ENCODE data around the gene DAND5.

DAND5 gene

GRCh38 chr19:12995596-12996405, 26.4 kb downstream of the DAND5 start:
- no peak for DNase-seq

DNA sequence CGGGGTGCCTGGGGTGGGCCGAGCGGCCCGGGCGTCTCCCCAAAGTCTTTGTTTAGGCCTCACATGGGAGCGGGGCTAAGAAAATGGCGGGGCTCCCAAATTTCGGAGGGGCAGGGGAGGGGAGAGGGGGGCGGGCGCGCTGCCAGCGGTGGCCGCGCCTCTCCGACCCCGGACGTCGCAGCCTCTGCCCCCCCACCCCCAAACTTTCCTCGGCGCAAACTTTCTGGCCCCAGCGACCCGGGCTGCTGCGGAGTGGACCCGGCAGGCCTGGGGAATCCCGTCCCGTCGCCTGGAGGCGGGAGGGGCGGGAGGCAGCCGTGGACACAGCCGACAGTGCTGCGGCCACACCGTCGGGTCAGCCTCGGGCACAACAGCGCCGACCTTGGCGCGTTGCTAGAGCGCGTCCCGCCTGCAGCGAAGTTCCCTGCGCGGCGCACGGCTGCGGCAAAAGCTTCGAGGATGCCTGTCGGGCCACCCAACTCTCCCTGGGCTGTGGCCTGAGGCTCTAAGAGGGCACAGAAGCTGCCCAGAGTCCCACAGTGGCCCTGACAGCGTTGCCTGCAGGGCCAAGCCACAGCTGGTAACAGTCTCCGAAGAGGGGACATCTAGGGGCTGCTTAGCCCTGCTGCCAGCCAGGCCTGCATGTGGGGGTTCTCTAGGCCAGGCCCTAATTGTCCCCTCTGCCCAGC, 27.2 kb downstream of the DAND5 start:
- no peak for DNase-seq

- DNase-seq, result no peak
These were observed 28.0 kb downstream of the DAND5 start for GRCh38 chr19:12997179-12997966.

- no peak for DNase-seq
These were observed 28.9 kb downstream of the DAND5 start for GRCh38 chr19:12997967-12998940.

DNA sequence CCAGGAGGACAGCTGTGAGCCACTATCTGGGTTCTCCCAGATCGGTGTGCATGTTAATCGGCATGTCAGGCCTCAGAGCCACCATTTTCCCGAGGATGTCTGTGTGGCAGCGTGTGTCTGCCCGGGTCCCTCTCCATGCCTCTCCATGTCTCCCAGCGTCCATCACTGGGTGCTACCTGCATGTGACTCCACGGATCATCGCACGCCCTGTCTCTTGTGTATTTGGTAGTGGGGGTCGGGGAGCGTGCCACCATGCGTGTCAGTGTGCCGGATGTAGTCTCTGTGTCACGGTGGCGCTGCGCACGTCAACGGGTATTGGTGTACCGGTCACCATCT, 31.8 kb downstream of the DAND5 start:
- DNase-seq, result no peak

DNA sequence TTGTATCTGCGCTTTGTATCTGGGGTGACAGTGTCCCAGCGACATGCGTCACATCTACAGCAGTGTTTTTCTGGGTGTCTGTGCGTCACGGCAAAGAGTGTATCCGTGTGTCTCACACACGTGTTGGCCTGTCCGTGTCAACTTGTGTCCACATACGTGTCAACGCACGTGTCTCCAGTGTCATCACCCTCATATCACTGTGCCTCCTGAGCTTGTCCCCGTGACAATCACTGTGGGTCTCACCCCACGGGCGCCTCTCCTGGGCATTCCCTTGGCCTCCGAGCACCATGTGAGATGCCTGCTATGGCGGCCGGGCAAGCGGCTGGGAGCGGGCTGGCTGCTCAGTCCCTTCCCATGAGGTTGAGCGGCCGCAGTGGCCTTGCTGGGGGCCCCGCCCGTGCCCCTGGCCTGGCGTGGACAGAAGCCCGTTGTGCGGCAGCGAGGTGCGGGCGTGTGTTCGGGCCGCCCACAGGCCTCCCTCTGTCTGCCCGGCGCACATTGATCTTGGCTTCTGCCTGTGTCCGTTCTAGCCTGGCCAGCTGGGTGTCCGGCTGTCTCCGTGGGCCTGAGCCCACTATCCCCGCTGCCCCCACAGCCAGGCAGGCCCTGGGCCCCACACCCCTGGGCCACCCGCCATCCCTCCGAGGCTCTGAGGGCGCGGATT, 32.3 kb downstream of the DAND5 start:
- no peak for DNase-seq

GRCh38 chr19:13002166-13002898, 33.0 kb downstream of the DAND5 start:
- DNase-seq, result no peak

- DNase-seq, result no peak
These were observed 33.7 kb downstream of the DAND5 start for GRCh38 chr19:13003081-13003480.

- DNase-seq, result no peak
These were observed 34.9 kb downstream of the DAND5 start for GRCh38 chr19:13004273-13004672.

GRCh38 chr19:13005253-13005652, 35.9 kb downstream of the DAND5 start:
- no peak for DNase-seq

DNA sequence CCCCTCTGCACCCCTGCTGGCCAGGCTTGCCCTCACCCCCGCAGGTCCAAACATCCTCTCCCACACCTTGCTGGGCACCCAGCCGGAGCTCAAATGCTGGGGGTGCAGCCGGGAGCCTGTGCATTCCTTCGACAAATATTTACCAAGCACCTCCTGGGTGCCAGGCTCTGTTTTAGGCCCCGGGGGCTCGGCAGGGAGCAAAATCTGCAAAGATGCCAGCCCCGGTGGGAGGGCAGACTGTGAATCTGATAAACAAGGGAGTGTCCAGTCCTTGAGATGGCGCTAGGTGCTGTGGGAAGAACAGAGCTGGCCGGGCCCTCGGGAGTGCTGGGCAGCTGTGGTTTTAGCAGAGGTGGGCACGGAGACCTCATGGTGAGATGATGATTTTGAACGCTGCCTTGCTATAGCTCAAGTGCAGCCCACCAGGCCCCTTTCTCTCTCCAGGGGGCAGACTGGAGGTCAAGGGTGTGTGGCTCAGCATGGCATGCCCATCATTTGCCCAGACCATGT, 36.5 kb downstream of the DAND5 start:
- no peak for DNase-seq

DNA sequence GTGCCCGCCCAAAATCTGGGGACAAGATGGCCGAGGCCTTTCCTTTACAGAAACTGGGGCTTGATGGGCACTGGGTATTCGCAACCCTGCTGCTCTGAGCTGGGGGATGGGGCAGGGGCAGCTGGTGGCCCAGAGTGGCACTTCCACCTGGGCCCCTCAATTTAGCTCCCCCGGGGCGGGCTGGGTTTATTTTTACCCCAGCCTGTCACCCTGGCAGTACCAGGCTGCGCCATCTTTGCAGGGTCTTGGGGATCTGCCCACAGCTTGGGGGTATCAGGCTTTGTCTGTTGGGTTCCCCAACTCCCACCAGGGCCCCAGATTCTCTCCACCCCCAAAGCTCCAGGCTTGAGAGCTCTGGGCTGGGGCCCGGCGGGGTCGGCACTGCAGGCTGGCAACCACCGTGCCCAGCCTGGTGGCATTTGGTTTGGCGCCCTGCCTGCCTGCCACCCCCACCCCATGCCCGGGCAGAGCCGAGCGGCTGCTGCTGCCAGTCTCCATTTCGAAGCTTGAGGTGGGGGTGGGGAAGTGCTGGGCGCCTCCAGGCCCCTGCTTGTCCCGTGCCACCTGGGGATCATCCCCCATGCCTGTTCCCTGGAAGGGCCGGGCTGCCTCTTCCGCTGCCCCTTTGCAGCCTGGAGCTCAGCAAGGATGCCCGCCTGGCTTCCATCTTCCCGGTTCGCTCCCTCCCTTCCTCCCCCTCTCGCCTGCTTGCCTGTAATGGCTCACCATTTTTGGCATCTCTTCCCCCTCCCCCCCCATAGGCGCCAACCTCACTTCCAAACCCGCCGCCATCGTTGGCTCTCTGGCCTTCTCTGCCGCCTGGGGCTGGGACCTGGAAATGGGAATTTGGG, 37.3 kb downstream of the DAND5 start:
- no peak for DNase-seq

DNA sequence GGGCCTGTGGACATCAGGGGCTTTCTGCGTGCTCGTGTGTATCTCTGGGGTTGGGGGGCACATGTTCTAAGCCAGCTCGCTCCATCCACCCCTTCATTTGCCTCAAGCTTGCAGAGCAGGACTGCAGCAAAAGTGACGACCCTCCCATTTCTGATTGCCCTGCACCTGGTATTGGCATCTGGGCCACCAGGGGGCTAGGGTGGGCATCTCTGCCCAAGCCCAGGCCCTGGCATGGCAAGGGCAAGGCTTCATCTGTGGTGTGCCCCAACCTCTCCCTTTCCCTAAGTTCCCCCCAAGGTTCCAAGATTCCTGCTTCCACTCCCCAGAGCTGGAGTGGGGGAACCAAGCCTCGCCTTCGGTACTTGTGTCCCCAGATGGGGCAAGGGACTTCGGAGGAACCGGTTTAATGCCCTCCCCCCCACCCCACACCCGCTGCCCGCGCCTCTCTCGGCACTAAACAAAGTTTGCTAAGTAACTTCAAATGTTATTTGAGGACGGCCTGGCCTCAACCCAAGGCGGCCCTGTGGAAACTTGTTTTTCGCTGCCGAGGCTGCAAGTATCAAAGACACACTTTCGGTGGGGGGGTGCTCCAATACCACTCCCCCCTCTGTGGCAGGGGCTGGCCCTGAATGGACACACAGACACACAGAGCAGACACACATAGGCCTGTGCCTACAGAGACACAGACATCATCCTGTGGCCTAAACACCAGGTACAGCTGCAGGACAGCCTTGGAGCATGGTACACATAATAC, 38.1 kb downstream of the DAND5 start:
- no peak for DNase-seq

DNA sequence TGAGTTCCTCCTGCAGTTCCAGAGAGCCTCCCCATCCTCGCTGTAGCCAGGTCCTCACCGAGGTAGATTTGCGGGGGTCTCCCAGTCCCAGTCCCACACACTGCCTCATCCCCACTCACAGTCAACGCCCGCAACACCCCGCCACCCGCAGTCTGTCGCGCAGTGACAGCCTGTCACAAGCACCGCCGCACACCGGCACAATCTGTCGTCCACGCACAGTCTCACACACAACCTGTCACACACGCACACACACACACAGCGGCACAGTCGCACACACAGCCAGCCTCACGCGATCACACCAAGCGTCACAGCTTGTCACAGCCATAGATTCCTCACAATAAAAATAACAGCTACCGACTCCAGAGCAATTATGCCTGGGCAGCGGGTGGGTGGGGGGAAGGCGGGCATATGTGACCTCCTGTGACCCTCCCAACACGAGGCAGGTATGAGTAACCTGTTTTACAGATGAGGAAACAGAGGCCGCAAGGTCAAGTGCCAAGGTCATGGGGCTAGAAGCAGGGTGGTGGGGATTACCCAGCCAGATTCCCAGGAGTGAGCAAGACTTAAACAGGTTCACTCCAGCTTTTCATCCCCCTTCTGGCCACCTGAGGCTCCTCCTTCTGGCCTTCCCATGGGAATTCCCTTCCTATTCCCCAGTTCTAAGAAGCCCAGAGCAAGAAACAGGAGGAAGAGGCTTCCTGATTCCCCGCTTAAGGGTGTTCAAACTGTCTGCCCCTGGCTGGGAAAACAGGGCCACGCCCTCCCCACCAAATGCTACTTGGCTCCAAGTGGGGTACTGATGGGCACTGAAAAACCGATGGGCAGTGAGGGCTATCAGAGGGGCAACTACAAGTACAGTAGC, 39.8 kb downstream of the DAND5 start:
- peak; percentile 81 for DNase-seq

DNA sequence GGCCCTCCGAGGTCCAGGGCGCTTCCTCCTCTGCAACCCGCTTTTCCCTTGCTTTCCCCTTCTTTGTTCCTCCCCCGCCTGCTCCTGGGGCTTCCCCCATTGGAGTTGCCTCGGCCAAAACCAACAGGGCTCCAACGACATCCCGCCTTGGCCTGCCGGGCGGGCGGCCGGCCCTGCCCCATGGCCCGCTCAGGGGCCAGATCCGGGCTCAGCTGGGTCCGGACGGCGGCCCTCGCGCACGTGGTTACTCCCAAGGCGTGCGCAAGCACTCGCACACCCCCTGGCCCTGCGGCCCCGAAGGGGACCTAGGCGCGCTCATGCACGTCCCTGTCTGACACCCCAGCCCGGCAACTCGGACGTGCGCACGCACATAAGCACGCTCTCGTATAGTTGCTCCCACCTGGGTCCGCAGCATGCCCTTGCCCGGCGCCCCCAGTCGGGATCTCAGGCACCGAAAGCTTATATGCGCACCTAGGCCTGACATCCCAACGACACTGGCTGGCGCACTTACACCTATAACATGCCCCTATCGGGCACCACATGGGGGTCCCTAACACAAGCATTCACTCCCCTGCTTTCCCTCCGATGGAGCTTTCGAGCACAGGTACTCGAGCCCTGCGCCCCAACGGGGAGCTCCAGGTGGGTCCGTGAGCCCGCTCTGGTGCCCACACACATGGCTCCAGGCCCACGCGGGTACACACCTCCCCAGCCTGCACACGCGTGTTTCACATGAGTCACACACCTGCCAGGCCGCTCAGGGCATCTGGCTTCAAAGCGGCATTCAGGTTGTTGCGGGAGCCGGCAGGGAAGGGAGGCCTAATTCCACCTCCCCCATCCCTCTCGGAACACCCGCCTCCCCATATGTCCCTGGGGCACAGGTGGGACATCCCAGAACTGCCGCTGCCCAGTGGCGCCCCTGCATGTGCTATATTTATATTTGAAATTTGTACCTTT, 40.9 kb downstream of the DAND5 start:
- DNase-seq, result no peak

- no peak for DNase-seq
These were observed 41.7 kb downstream of the DAND5 start for GRCh38 chr19:13010992-13011652.
